Measurements from ENCODE around the gene KCNK7.

Gene KCNK7

DNA sequence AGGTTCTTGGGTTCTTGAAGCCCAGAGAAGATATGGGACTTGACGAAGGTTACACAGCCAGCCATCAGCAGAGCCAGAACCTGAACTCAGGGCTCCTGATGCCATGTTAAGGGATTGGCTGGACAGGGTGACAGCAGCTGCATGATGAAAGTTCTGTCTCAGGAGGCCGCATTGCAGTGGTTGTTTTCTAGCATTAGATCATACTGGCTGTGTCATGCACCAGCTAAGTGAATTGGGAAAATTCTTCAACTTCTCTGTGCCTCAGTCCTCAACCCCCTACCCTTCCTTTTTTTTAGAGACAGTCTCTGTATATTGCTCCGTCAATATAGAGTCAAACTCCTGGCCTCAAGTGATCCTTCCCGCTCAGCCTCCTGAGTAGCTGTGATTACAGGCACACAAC lies 32.0 kb downstream of the KCNK7 start:
- H3K4me3 ChIP-seq (ENCODE audit: low read length), result no peak overlapping the region
- DNase-seq (ENCODE audit: low read depth, low spot score), result no peak

GRCh38 chr11:65562788-65563187 lies 32.8 kb downstream of the KCNK7 start:
- H3K4me3 ChIP-seq (ENCODE audit: low read length), result no peak overlapping the region
- DNase-seq (ENCODE audit: low read depth, low spot score), result no peak

DNA sequence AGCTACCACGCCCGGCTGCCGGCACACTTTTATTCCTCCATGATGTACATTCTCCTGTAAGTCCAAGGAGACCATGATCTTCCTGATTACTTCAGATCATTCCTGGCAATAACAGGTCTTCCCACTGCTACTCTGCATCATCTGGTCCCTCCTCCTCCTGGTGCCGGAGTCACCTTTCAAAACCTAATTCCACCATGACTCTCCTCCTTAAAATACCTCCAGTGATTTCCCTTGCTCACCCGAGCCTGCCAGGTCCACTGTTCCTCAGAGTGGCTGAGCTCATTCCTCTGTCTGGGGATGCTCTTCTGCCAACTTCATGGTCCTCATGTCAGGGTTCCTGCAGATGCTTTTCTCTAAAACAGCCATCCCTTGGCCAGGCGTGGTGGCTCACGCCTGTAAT lies 33.6 kb downstream of the KCNK7 start:
- no peak for DNase-seq (ENCODE audit: low read depth, low spot score)
- H3K4me3 ChIP-seq (ENCODE audit: low read length), result no peak overlapping the region

- no peak overlapping the region for H3K4me3 ChIP-seq (ENCODE audit: low read length)
- DNase-seq (ENCODE audit: low read depth, low spot score), result no peak
Observed at GRCh38 chr11:65560555-65561418, 34.8 kb downstream of the KCNK7 start.

- DNase-seq (ENCODE audit: low read depth, low spot score), result no peak
- no peak overlapping the region for H3K4me3 ChIP-seq (ENCODE audit: low read length)
Observed at GRCh38 chr11:65559951-65560537, 35.6 kb downstream of the KCNK7 start.

GRCh38 chr11:65559535-65559934 lies 36.1 kb downstream of the KCNK7 start:
- no peak for DNase-seq (ENCODE audit: low read depth, low spot score)
- no peak overlapping the region for H3K4me3 ChIP-seq (ENCODE audit: low read length)

DNA sequence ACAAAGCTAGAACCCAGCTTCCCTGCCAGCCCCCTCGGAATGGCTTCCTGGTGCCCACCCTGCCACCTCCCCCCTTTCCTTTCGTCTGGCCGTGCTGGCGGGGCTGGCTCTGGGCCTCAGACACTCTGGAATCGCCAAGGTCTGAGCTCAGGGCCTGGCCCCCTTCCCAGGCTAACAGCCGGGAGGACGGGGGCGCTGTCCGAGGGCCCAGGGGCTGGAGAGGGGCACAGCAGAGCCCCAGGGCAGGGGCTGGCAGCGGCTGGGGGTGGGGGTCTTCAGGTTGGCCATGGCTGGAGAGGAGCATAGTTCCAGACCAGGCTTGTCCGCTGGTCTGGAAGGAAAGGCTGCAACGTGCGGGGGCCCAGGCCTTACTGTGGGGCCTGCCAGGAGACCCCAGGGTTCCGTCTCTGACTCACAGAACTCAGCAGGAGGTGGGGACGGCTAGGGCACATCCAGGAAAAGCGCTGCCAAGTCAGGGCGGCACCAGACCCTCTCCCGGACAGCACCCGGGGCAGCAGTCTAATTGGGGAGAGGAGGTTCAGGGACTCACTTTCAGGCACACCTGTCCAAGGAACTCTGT lies 36.6 kb downstream of the KCNK7 start:
- H3K4me3 ChIP-seq (ENCODE audit: low read length), result no peak overlapping the region
- DNase-seq (ENCODE audit: low read depth, low spot score), result no peak

DNA sequence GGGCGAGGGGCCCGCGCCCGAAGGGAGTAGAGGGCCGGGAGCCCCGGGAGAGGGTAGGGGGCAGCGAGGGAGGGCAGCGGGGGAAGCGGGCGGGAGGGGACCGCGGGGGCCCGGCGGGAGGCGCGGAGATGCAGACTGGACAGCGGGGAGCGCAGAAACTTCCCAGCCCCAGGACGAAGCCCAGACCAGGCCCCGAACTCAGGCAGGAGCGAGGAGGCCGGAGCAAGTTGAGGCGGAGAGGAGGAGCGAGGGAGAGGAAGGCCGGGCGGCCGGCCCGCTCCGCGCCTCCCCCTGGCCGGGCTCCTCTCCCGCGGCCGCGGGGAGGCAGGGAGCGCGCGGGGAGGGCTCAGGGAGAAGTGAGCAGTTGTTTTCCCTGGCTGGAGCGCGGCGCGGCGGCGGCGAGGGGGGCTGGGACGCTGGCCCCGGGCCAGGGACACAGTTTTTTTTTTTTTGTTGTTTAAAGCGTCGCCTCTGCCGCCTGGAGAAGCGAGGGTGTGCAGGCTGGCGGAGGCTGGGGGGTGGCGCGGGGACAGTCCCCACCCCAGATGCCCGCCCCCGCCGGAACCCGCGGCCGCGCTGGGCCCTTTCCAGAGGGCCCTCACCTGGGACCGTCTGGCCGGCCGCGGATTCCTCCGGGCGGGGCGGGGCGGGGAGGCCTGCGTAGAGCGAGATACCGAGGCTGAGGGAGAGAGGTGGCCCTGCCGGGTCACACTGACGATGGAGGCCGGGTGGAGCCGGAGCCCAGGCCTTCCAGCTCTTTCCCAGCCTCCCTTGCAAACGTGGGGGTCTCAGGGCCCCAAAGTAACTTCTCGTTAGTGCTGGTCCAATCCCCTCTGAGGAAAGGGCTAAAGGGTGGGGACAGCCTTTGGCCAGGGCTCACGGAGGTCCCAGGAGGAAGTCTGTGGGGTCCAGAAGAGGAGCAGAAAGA lies 37.3 kb downstream of the KCNK7 start, which contains the start of gene LTBP3:
Gene LTBP3, minus strand, starts transcription at position 358 of the 928 bp plus-strand sequence. CDS start 400 bp downstream, outside the sequence.
- no peak within 1 kb of the TSS for H3K4me3 ChIP-seq (ENCODE audit: low read length)
- DNase-seq (ENCODE audit: low read depth, low spot score), result no peak

DNA sequence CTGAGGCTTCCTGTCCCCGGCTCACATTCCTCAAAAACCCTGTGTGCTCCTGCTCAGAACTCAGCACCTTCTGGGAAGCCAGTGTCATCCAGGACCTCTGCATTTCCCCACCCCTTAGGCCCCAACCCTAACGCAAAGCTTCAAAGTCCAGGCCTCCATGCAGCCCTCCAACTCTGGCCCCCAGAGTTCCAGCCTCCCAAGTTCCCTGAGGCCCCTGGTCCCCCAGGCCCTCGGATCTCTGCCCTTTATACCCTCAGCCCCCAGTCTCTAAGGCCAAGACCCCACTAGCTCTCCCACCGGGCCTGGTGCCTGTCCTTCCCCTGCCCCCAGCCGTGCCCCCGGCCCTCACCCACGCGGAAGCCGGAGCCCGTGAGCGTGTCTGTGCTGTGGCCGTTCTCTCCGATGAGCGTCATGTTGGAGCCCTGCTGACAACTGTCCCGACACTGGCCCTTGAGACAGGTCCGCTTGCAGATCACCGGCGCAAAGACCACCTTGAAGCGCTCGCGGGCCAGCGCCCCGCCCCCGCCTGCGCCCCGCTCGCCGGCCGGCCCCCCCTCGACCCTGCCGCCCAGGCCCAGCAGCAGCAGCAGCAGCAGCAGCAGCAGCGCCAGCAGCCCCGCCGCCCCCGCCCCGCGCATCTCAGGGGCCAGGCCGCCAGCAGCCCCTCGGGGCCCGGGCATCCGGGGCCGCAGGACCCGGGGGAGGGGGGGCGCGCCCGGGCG lies 38.2 kb downstream of the KCNK7 start:
- no peak overlapping the region for H3K4me3 ChIP-seq (ENCODE audit: low read length)
- DNase-seq (ENCODE audit: low read depth, low spot score), result no peak

GRCh38 chr11:65556470-65557279 lies 38.9 kb downstream of the KCNK7 start:
- H3K4me3 ChIP-seq (ENCODE audit: low read length), result no peak overlapping the region
- no peak for DNase-seq (ENCODE audit: low read depth, low spot score)

DNA sequence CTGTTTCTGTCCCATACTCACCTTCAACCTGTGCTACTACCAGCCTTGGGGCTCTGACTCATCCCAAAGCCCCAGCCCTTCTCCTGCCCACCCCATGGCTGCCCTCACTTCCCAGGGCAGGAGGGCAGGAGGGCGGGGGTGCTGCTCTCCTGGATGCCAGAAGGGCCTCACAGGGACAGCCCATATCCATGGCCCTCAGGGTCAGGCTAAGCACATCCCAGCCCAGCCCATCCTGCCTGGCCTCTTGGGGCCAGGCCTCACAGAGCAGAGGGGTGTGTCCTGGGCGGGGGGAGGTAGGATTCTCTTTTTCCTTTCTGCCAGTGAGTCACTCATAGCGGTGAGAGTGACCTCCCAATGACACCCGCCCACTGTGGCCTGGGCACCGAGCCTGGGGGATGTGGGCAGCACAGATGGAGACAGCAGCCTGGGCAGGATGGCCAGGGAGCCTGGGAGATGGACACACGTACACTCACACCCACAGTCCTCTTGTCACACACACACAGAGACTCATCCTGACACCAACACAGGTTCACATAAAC lies 39.8 kb downstream of the KCNK7 start:
- H3K4me3 ChIP-seq (ENCODE audit: low read length), result no peak overlapping the region

GRCh38 chr11:65554842-65555430 lies 40.7 kb downstream of the KCNK7 start:
- H3K4me3 ChIP-seq (ENCODE audit: low read length), result no peak overlapping the region
- DNase-seq (ENCODE audit: low read depth, low spot score), result no peak

More for the DNA sequence above, 39.8 kb downstream of the KCNK7 start:
- DNase-seq (ENCODE audit: low read depth, low spot score), result no peak

DNA sequence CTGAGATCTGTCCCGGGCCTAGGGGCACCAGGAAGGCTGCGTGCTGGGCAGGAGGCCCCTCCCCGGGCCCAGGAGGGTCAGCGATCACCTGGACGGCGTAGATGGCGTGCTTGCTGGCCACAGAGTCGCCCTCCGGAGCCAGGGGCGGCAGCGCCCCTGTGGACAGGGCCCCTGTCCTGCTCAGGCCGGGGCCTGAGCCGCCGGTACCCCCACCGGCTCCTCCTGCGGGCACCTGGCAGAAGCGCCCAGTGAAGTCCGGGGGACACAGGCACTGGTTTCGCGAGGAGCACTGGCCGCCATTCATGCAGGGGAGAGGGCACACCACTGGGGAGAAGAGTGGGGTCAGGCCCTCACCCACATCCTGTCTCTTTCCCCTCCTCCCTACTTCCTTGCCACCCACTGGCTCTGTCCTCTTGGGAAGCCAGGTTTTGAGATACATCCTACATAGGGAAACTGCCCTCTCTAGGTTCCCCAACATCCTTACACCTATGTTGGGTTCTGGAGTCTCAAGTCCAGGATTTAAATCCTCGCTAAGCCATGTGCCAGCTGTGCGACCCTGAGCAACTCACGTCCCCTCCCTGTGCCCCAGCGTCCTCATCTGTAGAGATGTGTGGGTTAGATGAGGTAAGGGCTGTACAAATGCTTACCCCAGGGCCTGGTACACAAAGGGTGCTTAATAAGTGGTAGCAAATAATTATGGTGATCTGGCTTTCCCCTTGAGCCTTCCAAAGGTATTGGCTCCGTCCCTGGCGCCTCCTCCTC lies 41.4 kb downstream of the KCNK7 start:
- peak overlapping the region; percentile 53 for H3K4me3 ChIP-seq (ENCODE audit: low read length)
- DNase-seq (ENCODE audit: low read depth, low spot score), result peak; percentile 63

- peak; percentile 98 for DNase-seq (ENCODE audit: low read depth, low spot score)
- peak overlapping the region; percentile 53 for H3K4me3 ChIP-seq (ENCODE audit: low read length)
Observed at GRCh38 chr11:65553301-65554001, 42.1 kb downstream of the KCNK7 start.

DNA sequence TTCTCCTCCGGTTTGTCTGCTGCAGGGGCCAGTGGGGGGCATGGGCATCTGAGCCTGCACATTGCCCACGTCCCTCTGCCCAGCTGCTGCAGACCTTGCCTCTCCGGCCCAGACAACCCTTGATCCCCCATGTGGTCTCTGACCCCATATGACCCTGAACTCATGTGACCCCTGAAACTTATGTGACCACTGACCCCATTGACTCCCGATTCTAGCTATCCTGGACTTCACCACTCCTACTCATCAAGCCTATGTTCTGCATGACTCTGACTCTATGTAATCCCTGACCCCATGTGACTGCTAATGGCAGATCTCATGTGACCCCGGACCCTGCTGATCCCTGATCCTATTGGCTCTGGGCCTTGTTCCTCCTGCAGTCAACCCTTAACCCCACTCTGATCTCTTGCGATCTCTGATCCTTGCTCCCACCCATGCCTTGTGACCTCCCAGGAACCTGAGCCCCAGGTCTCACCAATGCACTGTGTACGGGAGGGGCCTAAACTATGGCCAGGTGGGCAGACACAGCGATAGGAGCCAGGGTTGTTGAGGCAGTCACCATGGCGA lies 43.1 kb downstream of the KCNK7 start:
- H3K4me3 ChIP-seq (ENCODE audit: low read length), result peak overlapping the region; percentile 43
- no peak for DNase-seq (ENCODE audit: low read depth, low spot score)
